ENCODE data around the gene CD38. TPM values are rescaled to one million over a fixed set of nuclear protein-coding genes. Genes with fewer than 3 reads are reported as not detected.

CD38 gene
- total RNA-seq, 6 donors from 2014 or later, result 8.5 to 72.3 (median 28.3) TPM

GRCh38 chr4:15875663-15876460 is 97.7 kb downstream of the CD38 start:
- 59 to 66% methylated on average over 5 of the region's 5 CpGs for WGBS, 2 donors

DNA sequence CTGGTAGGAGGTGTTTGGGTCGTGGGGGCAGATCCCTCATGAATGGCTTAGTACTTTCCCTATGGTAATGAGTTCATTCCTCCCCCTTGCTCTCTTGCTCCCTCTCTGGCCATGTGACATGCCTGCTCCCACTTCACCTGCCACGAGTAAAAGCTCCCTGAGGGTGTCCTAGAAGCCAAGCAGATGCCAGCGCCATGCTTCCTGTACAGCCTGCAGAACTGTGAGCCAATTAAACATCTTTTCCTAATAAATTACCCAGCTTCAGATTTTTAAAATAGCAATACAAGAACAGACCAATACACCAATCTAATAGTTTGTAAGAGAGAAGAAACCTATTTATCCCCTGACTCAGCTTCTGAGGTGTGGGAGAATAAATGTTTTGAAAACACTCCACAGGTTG is 99.9 kb downstream of the CD38 start:
- 84 to 91% methylated on average over 3 of the region's 3 CpGs for WGBS, 2 donors
- no peak overlapping the region for H3K27ac ChIP-seq
- ATAC-seq (ENCODE audit: low FRiP score in 2 of 2) (no peak), DNase-seq (no peak)
- no peaks in the 10 kb centered on the region for H3K36me3 ChIP-seq
- no peak overlapping the region for H3K4me3 ChIP-seq
- H3K9me3 ChIP-seq, result peaks cover 0 to 5% (median 0%) of the 10 kb centered on the region in 4 donors
- TF ChIP-seq POLR2A (IDR thresholded peaks at IDR 0.05) (no peak), POLR2AphosphoS5 (IDR thresholded peaks at IDR 0.05) (no peak), EP300 (IDR thresholded peaks at IDR 0.05) (no peak)
- TF ChIP-seq, protein P1, sequence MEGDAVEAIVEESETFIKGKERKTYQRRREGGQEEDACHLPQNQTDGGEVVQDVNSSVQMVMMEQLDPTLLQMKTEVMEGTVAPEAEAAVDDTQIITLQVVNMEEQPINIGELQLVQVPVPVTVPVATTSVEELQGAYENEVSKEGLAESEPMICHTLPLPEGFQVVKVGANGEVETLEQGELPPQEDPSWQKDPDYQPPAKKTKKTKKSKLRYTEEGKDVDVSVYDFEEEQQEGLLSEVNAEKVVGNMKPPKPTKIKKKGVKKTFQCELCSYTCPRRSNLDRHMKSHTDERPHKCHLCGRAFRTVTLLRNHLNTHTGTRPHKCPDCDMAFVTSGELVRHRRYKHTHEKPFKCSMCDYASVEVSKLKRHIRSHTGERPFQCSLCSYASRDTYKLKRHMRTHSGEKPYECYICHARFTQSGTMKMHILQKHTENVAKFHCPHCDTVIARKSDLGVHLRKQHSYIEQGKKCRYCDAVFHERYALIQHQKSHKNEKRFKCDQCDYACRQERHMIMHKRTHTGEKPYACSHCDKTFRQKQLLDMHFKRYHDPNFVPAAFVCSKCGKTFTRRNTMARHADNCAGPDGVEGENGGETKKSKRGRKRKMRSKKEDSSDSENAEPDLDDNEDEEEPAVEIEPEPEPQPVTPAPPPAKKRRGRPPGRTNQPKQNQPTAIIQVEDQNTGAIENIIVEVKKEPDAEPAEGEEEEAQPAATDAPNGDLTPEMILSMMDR (IDR thresholded peaks at IDR 0.05), result no peak
- H3K4me1 ChIP-seq, result no peaks in the 10 kb centered on the region
- no peaks in the 10 kb centered on the region for H3K27me3 ChIP-seq

More at GRCh38 chr4:15875663-15876460, 97.7 kb downstream of the CD38 start:
- TF ChIP-seq, protein P1 (IDR thresholded peaks at IDR 0.05), result no peak
- no peak for TF ChIP-seq POLR2AphosphoS5 (IDR thresholded peaks at IDR 0.05)
- no peak for TF ChIP-seq EP300 (IDR thresholded peaks at IDR 0.05)
- no peak for TF ChIP-seq POLR2A (IDR thresholded peaks at IDR 0.05)
- Histone ChIP-seq H3K36me3 (no peaks in the 10 kb centered on the region), H3K27ac (no peak overlapping the region), H3K9me3 (peaks cover 0 to 5% (median 0%) of the 10 kb centered on the region in 4 donors), H3K4me1 (no peaks in the 10 kb centered on the region), H3K27me3 (no peaks in the 10 kb centered on the region), H3K4me3 (no peak overlapping the region)
- DNase-seq (no peak), ATAC-seq (ENCODE audit: low FRiP score in 2 of 2) (no peak)

GRCh38 chr4:15881820-15882219 is 103.7 kb downstream of the CD38 start:
- no peaks in the 10 kb centered on the region for H3K36me3 ChIP-seq
- 51 to 59% methylated on average over 3 of the region's 3 CpGs for WGBS, 2 donors
- TF ChIP-seq, protein P1 (IDR thresholded peaks at IDR 0.05), result no peak
- TF ChIP-seq EP300 (IDR thresholded peaks at IDR 0.05), result no peak
- no peak for TF ChIP-seq POLR2AphosphoS5 (IDR thresholded peaks at IDR 0.05)
- TF ChIP-seq POLR2A (IDR thresholded peaks at IDR 0.05), result no peak
- H3K4me3 ChIP-seq, result no peak overlapping the region
- H3K9me3 ChIP-seq, result peaks cover 0 to 5% (median 0%) of the 10 kb centered on the region in 4 donors
- H3K27ac ChIP-seq, result no peak overlapping the region
- no peaks in the 10 kb centered on the region for H3K27me3 ChIP-seq
- DNase-seq (no peak), ATAC-seq (ENCODE audit: low FRiP score in 2 of 2) (no peak)
- H3K4me1 ChIP-seq, result no peaks in the 10 kb centered on the region

DNA sequence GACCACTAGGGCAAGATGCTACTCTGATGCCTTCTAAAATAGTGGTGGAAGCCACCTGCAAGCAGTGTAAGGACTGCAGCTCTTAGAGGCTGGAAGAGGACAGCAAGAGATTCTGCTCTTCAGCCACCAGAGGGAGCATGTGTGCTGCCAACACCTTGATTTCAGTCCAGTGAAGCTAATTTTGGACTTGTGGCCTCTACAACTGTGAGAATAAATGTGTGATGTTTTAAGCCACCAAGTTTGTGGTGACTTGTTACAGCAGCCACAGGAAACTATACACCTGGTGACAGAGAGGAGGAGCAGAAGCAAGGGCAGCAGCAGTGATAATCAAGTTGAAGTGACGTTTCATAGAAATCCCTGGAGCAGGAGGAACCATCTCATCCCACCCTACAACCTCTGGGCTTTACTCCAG is 104.6 kb downstream of the CD38 start:
- WGBS, 2 donors, result 89 to 97% methylated on average over 1 of the region's 1 CpG

More for the DNA sequence above, 104.6 kb downstream of the CD38 start:
- H3K4me1 ChIP-seq, result no peaks in the 10 kb centered on the region
- peak in 1 of 2 donors; percentile 52 for DNase-seq
- H3K4me3 ChIP-seq, result no peak overlapping the region
- no peaks in the 10 kb centered on the region for H3K27me3 ChIP-seq
- ATAC-seq (ENCODE audit: low FRiP score in 2 of 2), result peak; percentile 89 to 92
- TF ChIP-seq, protein P1 (IDR thresholded peaks at IDR 0.05), result peak; percentile 71 to 89 (median 84)
- TF ChIP-seq POLR2A (IDR thresholded peaks at IDR 0.05), result no peak
- H3K36me3 ChIP-seq, result no peaks in the 10 kb centered on the region
- peaks cover 0 to 5% (median 0%) of the 10 kb centered on the region in 4 donors for H3K9me3 ChIP-seq
- no peak overlapping the region for H3K27ac ChIP-seq
